ENCODE data around the gene FBXO39. TPM values are rescaled to one million over a fixed set of nuclear protein-coding genes. Genes with fewer than 3 reads are reported as not detected.

Gene FBXO39
- total and polyA plus RNA-seq, 2 donors (not counting 3 experiments of a cell fraction or from before 2014, with no cell fraction given), result 0.20 to 3.1 TPM

DNA sequence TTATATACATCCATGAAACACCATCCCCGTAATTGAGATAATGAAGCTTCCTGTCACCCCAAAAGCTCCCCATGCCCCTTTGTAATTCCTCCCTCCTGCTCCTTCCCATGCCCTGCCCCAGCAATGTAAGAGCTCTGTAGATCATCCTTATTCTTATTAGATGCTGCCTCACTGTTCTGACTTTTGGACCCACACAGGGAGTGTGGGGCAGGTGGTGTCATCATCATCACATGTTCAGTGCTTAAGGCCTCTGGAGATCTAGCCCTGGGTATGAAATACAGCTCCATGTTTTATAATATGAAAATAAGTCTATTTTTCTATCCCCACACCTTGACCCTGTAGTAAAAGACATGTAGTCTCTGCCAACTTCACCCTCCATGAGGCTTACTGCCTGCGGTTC, 18.3 kb upstream of the FBXO39 start:
- dilution Hi-C loops (cut with MboI; ENCODE audit: extremely low pct_ligation_motif_present, low sequenced_read_pairs) (no loop called here), intact Hi-C loops (cut with micrococcal nuclease) (no loop called here)
- no peak overlapping the region for H2AFZ ChIP-seq (ENCODE audit: low read depth, low read length)
- ChIA-PET CTCF (interaction anchor here (0.6 kb wide), 1 partner anchor 8 kb away, joined by 3 read pairs; no protein-coding TSS in a partner anchor), POLR2A (no interaction called here)
- no peaks in the 10 kb centered on the region for H3K9me1 ChIP-seq (replicated peaks; ENCODE audit: control insufficient read depth, extremely low read depth, insufficient read depth, low read length)
- H3K4me3 ChIP-seq (replicated peaks in 1 of 3; ENCODE audit: insufficient read depth in 1 of 3, low read depth in 1 of 3, low read length in 3 of 3), result no peak overlapping the region
- no peak for TF ChIP-seq POLR2A (IDR thresholded peaks at IDR 0.05; ENCODE audit: low read depth, low read length)
- TF ChIP-seq POLR2AphosphoS5 (IDR thresholded peaks at IDR 0.05; ENCODE audit: insufficient read depth, low read depth, low read length), result no peak
- TF ChIP-seq, protein P1, sequence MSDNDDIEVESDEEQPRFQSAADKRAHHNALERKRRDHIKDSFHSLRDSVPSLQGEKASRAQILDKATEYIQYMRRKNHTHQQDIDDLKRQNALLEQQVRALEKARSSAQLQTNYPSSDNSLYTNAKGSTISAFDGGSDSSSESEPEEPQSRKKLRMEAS (IDR thresholded peaks at IDR 0.05; ENCODE audit: insufficient read depth, insufficient read length), result no peak
- TF ChIP-seq, protein P2, sequence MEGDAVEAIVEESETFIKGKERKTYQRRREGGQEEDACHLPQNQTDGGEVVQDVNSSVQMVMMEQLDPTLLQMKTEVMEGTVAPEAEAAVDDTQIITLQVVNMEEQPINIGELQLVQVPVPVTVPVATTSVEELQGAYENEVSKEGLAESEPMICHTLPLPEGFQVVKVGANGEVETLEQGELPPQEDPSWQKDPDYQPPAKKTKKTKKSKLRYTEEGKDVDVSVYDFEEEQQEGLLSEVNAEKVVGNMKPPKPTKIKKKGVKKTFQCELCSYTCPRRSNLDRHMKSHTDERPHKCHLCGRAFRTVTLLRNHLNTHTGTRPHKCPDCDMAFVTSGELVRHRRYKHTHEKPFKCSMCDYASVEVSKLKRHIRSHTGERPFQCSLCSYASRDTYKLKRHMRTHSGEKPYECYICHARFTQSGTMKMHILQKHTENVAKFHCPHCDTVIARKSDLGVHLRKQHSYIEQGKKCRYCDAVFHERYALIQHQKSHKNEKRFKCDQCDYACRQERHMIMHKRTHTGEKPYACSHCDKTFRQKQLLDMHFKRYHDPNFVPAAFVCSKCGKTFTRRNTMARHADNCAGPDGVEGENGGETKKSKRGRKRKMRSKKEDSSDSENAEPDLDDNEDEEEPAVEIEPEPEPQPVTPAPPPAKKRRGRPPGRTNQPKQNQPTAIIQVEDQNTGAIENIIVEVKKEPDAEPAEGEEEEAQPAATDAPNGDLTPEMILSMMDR (IDR thresholded peaks at IDR 0.05; ENCODE audit: extremely low read depth in 1 of 2, insufficient read depth in 1 of 2, low read depth in 1 of 2, low read length in 2 of 2), result no peak
- no peak for TF ChIP-seq MYC (IDR thresholded peaks at IDR 0.05; ENCODE audit: low read depth, low read length)
- TF ChIP-seq FOS (IDR thresholded peaks at IDR 0.05; ENCODE audit: borderline replicate concordance, insufficient read depth, low read length), result no peak
- no peak for TF ChIP-seq EZH2 (IDR thresholded peaks at IDR 0.05; ENCODE audit: borderline replicate concordance, low read depth, low read length, severe bottlenecking)
- TF ChIP-seq JUN (IDR thresholded peaks at IDR 0.05; ENCODE audit: borderline replicate concordance, insufficient read depth, insufficient read length, low read depth), result no peak
- no peak for TF ChIP-seq GATA2 (IDR thresholded peaks at IDR 0.05; ENCODE audit: insufficient read depth, insufficient read length, low read depth, low read length)
- H3K4me2 ChIP-seq (ENCODE audit: insufficient read depth, low read length), result no peak overlapping the region
- H3K9ac ChIP-seq (replicated peaks; ENCODE audit: extremely low read depth, insufficient read depth, low read length), result no peak overlapping the region
- FAIRE-seq (no peak), DNase-seq (ENCODE audit: low read depth, low spot score) (no peak)
- H4K20me1 ChIP-seq (replicated peaks; ENCODE audit: control insufficient read depth, extremely low read depth, insufficient read depth, low read length), result no peaks in the 10 kb centered on the region
- peaks cover 22% of the 10 kb centered on the region for H3K4me1 ChIP-seq (ENCODE audit: control insufficient read depth, extremely low read depth, insufficient read depth, low read length)
- no peaks in the 10 kb centered on the region for H3K27me3 ChIP-seq (ENCODE audit: control insufficient read depth in 2 of 2, insufficient read depth in 2 of 2, low read length in 2 of 2)
- H3K9me3 ChIP-seq (replicated peaks; ENCODE audit: control insufficient read depth, insufficient read depth, low read length), result no peaks in the 10 kb centered on the region
- no TSS peak for BruUV-seq (replicated peaks)
- H3K36me3 ChIP-seq (ENCODE audit: control insufficient read depth in 2 of 2, extremely low read depth in 1 of 2, insufficient read depth in 2 of 2, low read length in 2 of 2), result peaks cover 0 to 7% of the 10 kb centered on the region in 2 experiments
- no peaks in the 10 kb centered on the region for H3K79me2 ChIP-seq (ENCODE audit: control insufficient read depth, insufficient read depth, low read length)
- H3K27ac ChIP-seq (ENCODE audit: insufficient read depth, low read depth, low read length), result no peak overlapping the region

Data from endothelial cell of umbilical vein (primary cell).